ENCODE data around the gene PRKCA. TPM values are rescaled to one million over a fixed set of nuclear protein-coding genes. Genes with fewer than 3 reads are reported as not detected.
"Not testable (repeated sequence)": the region's sequence is repeated elsewhere in the genome, so short reads cannot be mapped to it uniquely, and the experiment has no call there.

PRKCA gene
- total RNA-seq, 1 donor from 2014 or later = 127 TPM

DNA sequence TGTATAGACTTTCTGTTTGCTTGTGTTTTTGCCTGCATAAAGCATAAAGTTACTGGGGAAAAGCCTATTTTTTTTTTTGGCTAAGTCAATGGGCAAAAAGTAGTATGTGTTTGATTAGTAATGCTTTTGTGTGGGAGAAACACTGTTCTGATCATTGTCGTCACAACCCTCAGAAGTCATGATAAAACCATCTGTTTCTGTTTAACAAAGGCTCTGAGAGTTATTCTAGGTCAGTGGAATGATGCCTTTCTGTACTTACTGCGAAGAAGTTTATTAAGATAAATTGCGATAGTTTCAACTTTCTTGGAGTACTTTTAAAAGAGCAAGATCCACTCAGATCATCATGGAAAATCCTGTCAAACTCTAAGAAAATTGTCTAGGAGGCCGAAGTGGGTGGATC is 80.9 kb downstream of the PRKCA start:
- DNase-seq (ENCODE audit: low spot score) = no peak

- peak; percentile 35 for DNase-seq (ENCODE audit: low spot score)
Measured at GRCh38 chr17:66386498-66387351, 84.3 kb downstream of the PRKCA start.

DNA sequence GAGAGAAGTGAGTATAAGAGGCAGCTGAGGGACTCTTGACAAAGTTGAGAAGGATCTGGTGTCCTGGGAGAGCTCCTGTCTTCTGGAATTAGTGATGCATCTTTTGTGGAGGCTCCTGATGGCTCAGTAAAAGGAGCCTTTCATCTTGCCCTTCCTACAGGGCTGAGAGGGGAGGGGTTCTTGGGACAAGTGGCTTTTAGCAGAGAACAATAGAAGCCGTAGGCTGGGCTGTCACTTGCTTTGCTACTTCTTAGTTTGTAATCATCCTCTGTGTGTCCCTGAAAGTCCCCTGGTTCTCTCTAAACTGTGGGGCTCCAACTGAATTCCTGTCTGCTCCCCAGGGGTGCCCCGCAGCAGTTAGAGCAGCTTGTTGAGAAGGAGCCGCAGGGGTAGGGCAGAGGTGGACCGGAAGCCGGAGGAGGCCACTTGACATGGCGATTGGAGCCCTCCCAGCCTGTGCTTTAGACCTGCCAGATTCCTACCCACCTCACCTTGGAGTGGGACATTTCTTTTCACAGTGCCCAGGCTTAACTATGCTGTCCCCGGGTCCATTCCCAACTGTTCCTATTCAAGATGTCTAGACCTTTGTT is 85.1 kb downstream of the PRKCA start:
- no peak for DNase-seq (ENCODE audit: low spot score)

GRCh38 chr17:66392783-66393437 is 90.5 kb downstream of the PRKCA start:
- DNase-seq (ENCODE audit: low spot score) = no peak

DNA sequence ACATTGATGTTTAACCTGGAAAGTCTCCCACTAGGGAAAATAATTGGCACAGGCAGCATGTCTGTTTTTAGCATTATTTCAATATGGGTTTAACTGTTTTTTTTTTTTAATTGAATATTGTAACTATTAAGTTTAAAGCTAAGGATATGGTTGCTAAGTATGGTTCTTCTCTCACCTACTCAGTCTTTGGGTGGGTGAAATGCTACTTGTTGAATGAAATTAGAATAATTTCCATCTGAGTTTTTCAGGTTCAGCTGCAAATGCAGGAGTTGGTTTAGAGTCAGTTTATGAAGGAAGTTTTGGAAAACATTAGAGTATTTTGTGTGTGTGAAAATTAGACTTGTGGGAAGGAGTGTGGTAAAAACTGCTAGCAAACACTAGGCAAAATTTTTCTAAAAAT is 93.5 kb downstream of the PRKCA start:
- no peak for DNase-seq (ENCODE audit: low spot score)

DNA sequence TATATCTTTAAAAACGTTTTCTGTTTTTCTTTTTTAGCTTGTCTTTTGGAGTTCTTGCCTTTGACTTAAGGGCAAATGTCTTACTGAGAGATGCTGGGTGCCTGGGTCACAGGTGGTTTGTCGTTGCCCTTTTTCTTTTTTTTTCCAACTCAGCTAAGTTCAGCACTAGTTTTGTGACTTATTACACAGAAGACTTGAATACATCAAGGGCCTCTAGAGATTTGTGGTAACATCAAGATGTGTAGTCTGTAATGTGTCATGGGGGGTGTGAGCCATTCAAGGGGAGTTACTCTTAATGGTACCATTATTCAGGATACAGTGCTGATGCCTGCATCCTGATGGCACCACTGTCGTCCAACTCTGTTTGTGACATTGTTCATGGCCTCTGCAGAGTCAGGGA is 95.1 kb downstream of the PRKCA start:
- no peak for DNase-seq (ENCODE audit: low spot score)

DNA sequence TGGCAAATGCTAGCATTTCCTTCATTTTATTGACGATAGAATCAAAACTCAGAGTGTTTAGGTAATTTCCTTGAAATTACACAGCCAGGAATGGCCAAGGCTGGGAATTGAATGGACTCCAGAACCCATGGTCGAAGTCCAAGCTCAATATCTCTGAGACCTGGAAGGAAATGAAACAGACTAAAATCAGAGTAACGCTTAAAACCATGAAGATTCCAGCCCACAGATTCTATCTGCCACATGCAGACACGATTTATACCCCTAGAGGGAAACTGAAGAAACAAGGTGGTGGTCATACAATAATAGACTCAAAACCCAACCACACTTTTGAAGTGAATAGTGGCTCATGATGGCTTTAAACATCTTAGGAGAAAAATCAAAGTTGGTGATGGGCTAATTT is 95.6 kb downstream of the PRKCA start:
- DNase-seq (ENCODE audit: low spot score) = no peak

GRCh38 chr17:66398617-66399016 is 96.2 kb downstream of the PRKCA start:
- DNase-seq (ENCODE audit: low spot score) = no peak

- DNase-seq (ENCODE audit: low spot score) = no peak
Measured at GRCh38 chr17:66399441-66399840, 97.0 kb downstream of the PRKCA start.

GRCh38 chr17:66400041-66400688 is 97.8 kb downstream of the PRKCA start:
- DNase-seq (ENCODE audit: low spot score) = not testable (repeated sequence)

- DNase-seq (ENCODE audit: low spot score) = no peak
Measured at GRCh38 chr17:66400698-66401097, 98.3 kb downstream of the PRKCA start.

- no peak for DNase-seq (ENCODE audit: low spot score)
Measured at GRCh38 chr17:66401364-66401763, 99.0 kb downstream of the PRKCA start.

GRCh38 chr17:66403846-66404556 is 101.6 kb downstream of the PRKCA start:
- no peak for DNase-seq (ENCODE audit: low spot score)

GRCh38 chr17:66405836-66406677 is 103.6 kb downstream of the PRKCA start:
- no peak for DNase-seq (ENCODE audit: low spot score)

DNA sequence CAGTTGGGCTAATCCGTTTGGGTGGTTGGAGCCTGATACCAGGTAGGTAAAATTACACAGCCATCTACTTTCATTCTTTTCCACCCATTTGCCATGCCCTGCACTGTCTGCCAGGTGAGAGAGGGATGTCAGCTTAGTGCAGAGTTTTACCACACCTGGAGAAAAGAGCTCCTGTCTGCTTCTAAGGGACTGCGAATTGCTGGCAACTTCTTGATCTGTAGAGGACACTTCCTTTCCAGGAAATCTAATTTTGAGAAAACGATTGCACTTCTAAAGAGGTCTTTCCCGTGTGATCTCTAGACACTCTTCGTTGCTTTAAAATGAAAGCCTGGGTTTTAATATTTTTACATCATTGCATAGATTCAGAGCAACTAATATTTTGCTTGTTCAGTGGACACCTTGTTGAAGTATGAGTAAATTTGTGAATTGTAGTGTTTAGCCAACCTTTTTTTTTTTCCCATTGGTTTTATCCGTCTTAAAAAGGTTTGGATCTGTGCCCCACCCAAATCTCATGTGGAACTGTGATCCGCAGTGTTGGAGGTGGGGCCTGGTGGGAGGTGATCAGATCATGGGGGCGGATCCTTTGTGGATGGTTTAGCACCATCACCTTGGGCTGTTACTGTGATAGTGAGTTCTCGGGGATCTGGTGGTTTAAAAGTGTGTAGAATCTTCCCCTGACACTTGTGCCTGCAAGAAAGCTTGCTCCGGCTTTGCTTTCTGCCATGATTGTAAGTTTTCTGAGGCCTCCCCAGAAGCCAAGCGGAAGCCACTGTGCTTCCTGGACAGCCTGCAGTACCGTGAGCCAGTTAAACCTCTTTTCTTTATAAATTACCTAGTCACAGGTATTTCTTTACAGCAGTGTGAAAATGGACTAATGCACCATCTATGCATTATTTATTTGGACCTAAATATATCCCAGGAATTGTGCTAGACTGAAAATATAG is 104.6 kb downstream of the PRKCA start:
- DNase-seq (ENCODE audit: low spot score) = no peak

- DNase-seq (ENCODE audit: low spot score) = no peak
Measured at GRCh38 chr17:66407864-66408263, 105.5 kb downstream of the PRKCA start.

DNA sequence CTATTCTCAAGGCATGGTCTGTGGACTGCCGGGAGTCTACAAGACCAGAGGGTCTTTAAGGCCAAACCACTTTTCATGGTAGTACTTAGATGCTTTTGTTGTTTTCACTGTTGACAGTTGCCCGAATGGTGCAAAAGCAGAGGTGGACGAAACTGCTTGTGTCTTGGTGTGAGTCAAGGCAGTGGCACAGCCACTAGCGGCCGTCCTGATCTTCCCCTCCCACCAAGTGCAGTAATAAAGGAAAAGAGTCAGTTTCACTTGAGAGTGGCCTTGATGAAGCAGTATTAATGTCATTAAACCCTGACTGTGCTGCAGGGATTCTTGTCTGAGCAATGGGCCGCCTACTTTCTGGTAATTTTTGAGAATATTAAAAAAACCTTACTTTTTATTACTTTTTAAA is 109.1 kb downstream of the PRKCA start:
- DNase-seq (ENCODE audit: low spot score) = no peak

DNA sequence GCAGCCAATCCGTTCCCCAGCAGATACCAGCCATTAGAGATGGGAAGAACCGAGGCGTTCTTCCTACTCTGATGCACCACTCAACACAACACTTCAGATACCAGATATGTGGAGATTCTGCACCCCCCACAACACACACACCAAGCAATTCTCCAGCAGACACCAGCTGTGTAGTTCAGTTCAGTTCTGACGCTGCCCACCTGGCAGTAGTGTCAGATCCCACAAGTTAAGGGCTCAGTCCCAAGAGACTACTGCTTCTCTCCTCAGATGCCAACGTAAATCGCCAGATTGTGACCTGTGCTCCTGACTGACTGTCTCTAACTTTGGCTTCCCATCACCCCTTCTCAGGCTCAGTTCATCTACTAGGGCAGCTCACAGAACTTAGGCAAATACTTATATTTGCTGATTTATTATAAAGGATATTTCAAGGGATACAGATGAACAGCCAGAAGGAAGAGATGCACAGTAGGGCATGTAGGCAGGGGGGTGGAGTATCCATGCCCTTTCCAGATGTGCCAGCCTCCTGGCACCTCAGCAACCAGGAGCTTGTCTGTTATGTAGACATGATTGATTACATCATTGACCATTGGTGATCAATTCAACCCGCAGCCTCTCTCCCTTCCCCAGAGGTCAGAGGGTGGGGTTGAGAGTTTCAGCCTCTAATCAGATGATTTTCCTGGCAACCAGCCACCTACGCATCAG is 110.6 kb downstream of the PRKCA start:
- DNase-seq (ENCODE audit: low spot score) = no peak
